ENCODE data around the gene MNT. TPM values are rescaled to one million over a fixed set of nuclear protein-coding genes. Genes with fewer than 3 reads are reported as not detected.

MNT gene
- polyA plus RNA-seq, 1 donor from 2014 or later = 6.1 TPM

GRCh38 chr17:2394775-2395201, 6.1 kb downstream of the MNT start:
- peaks cover 71% of the 10 kb centered on the region for H3K79me2 ChIP-seq (replicated peaks; ENCODE audit: insufficient read depth, low read length)
- TF ChIP-seq MXI1 (conservative IDR thresholded peaks at IDR 0.05; ENCODE audit: poor library complexity, severe bottlenecking) = no peak
- TF ChIP-seq SMC3 (conservative IDR thresholded peaks at IDR 0.05; ENCODE audit: poor library complexity) = no peak
- no peak for TF ChIP-seq POLR2AphosphoS5 (IDR thresholded peaks at IDR 0.05)
- no peak for TF ChIP-seq TAF1 (IDR thresholded peaks at IDR 0.05; ENCODE audit: low read depth)
- no peak for TF ChIP-seq REST (IDR thresholded peaks at IDR 0.05; ENCODE audit: borderline replicate concordance)
- no peak for TF ChIP-seq EZH2 (IDR thresholded peaks at IDR 0.05; ENCODE audit: borderline replicate concordance, insufficient read depth, low read length, poor library complexity, severe bottlenecking)
- no peak for TF ChIP-seq EP300 (conservative IDR thresholded peaks at IDR 0.05; ENCODE audit: poor library complexity, severe bottlenecking)
- no peak for TF ChIP-seq RAD21 (conservative IDR thresholded peaks at IDR 0.05)
- TF ChIP-seq CTCF (IDR thresholded peaks at IDR 0.05; ENCODE audit: poor library complexity, severe bottlenecking) = no peak
- H3F3A ChIP-seq (ENCODE audit: insufficient read depth, low read length, poor library complexity, severe bottlenecking) = peaks cover 7% of the 10 kb centered on the region
- H3K9me3 ChIP-seq (ENCODE audit: low read length) = no peaks in the 10 kb centered on the region
- H3K4me3 ChIP-seq (ENCODE audit: low read length) = no peak overlapping the region
- H3K4me2 ChIP-seq (ENCODE audit: low read length) = no peak overlapping the region
- peaks cover 38% of the 10 kb centered on the region for H4K20me1 ChIP-seq (ENCODE audit: insufficient read depth)
- no peaks in the 10 kb centered on the region for H3K36me3 ChIP-seq (ENCODE audit: insufficient read depth, low read length)
- H3K9me2 ChIP-seq (ENCODE audit: insufficient read depth, low read length) = no peaks in the 10 kb centered on the region
- H3K27me3 ChIP-seq (ENCODE audit: insufficient read depth, low read depth, low read length) = no peaks in the 10 kb centered on the region
- H2AFZ ChIP-seq (ENCODE audit: low read depth, low read length) = no peak overlapping the region
- H3K27ac ChIP-seq (ENCODE audit: low read length) = no peak overlapping the region
- H3K9ac ChIP-seq (ENCODE audit: low read length) = peak overlapping the region; percentile 30

GRCh38 chr17:2393954-2394749, 6.7 kb downstream of the MNT start:
- Histone ChIP-seq H3K4me2 (ENCODE audit: low read length) (no peak overlapping the region), H3K27me3 (ENCODE audit: insufficient read depth, low read depth, low read length) (no peaks in the 10 kb centered on the region), H3K9me2 (ENCODE audit: insufficient read depth, low read length) (no peaks in the 10 kb centered on the region), H3F3A (ENCODE audit: insufficient read depth, low read length, poor library complexity, severe bottlenecking) (peaks cover 7% of the 10 kb centered on the region), H3K9me3 (ENCODE audit: low read length) (no peaks in the 10 kb centered on the region), H2AFZ (ENCODE audit: low read depth, low read length) (no peak overlapping the region), H3K4me3 (ENCODE audit: low read length) (peak overlapping the region; percentile 21), H3K36me3 (ENCODE audit: insufficient read depth, low read length) (no peaks in the 10 kb centered on the region), H3K9ac (ENCODE audit: low read length) (peak overlapping the region; percentile 30), H3K27ac (ENCODE audit: low read length) (peak overlapping the region; percentile 31), H4K20me1 (ENCODE audit: insufficient read depth) (peaks cover 38% of the 10 kb centered on the region), H3K79me2 (replicated peaks; ENCODE audit: insufficient read depth, low read length) (peaks cover 69% of the 10 kb centered on the region)
- TF ChIP-seq TAF1 (IDR thresholded peaks at IDR 0.05; ENCODE audit: low read depth) (no peak), MXI1 (conservative IDR thresholded peaks at IDR 0.05; ENCODE audit: poor library complexity, severe bottlenecking) (no peak), RAD21 (conservative IDR thresholded peaks at IDR 0.05) (no peak), CTCF (IDR thresholded peaks at IDR 0.05; ENCODE audit: poor library complexity, severe bottlenecking) (no peak), REST (IDR thresholded peaks at IDR 0.05; ENCODE audit: borderline replicate concordance) (no peak), EP300 (conservative IDR thresholded peaks at IDR 0.05; ENCODE audit: poor library complexity, severe bottlenecking) (no peak), POLR2AphosphoS5 (IDR thresholded peaks at IDR 0.05) (no peak), EZH2 (IDR thresholded peaks at IDR 0.05; ENCODE audit: borderline replicate concordance, insufficient read depth, low read length, poor library complexity, severe bottlenecking) (no peak), SMC3 (conservative IDR thresholded peaks at IDR 0.05; ENCODE audit: poor library complexity) (no peak)

Data from neural cell (in vitro differentiated cells).